ENCODE results near the gene UHRF2. TPM values are rescaled to one million over a fixed set of nuclear protein-coding genes. Genes with fewer than 3 reads are reported as not detected.
"Not testable (repeated sequence)": the region's sequence is repeated elsewhere in the genome, so short reads cannot be mapped to it uniquely, and the experiment has no call there.

UHRF2 gene
- polyA plus RNA-seq, 3 donors = 58.6 to 77.6 (median 70.7) TPM

DNA sequence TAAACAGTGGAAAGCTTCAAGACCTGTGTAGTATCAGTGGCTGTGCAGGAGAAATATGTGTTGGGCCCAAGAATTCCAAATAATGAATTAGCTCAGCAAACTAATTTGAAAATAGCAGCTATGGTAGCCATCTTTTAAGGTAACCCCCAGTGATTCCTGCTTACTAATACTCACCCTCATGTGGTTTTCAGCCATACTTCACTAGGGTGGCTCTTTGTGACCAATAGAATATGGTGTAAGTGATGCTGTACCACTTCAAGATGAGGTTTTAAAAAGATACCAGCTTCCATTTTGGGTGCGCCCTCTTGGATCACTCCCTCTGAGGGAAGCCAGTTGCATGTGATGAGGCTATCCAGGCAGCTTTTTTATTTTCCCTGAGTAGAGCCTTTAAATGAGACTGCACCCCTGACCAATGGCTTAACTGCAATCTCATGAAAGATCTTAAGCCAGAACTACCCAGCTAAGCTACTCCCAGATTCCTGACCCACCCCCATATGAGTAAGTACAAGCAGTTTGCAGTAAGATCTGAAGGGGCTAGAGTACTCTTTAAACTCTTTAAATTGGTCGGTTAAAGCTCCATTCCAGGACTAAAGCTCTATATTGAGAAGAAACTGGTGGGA lies 58.3 kb downstream of the UHRF2 start:
- DNase-seq = no peak

DNA sequence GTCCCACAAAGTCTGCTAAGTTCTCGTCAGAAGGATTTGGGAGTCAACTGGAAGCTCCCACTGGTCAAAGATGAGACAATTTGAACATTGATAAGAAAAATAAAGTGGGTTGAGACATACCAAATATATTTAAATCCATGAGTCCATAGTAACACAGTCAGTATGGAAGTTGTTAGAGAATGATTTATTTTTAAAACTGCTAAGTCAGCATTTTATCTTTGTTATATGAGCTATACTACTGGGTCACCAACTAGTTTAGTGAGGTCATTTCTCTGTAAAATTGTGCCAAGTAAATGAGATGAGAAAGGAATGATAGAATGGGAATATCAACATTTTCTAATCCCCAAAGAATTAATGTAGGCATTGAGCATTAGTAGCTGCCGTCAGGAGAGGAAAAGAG lies 60.2 kb downstream of the UHRF2 start:
- DNase-seq = no peak

DNA sequence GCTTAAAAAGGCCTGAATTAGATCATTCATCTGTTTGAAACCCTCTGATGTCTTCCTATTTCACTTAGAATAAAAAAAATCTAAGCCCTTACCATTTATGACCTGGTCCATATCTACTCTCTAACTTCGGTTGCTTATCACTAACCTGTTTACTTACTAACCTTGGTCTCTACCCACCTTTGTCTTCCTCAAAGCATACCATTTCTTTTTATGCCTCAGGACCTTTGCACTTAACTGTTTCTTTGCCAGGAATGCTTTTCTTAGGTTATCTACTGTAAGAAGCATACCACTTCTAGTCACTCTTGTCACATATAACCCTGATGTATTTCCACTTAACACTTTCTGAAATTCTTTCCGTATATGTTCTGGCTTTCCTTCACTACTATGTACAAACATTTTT lies 67.0 kb downstream of the UHRF2 start:
- DNase-seq = no peak

GRCh38 chr9:6484210-6484609 lies 71.2 kb downstream of the UHRF2 start:
- DNase-seq = no peak

DNA sequence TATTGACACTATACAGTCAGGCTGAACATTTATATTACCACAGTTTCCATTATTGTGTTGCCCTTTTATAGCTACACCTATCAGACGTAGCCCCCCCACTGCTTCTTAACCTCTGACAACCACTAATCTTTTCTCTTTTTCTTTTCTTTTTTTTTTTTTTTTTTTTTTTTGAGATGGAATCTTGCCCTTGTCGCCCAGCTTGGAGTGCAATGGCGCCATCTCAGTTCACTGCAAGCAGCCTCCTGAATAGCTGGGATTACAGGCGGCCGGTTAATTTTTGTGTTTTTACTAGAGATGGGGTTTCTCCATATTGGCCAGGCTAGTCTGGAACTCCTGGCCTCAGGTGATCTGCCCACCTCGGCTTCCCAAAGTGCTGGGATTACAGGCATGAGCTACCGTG lies 75.4 kb downstream of the UHRF2 start:
- DNase-seq = no peak

- DNase-seq = no peak
Observed at GRCh38 chr9:6489099-6489498, 76.1 kb downstream of the UHRF2 start.

DNA sequence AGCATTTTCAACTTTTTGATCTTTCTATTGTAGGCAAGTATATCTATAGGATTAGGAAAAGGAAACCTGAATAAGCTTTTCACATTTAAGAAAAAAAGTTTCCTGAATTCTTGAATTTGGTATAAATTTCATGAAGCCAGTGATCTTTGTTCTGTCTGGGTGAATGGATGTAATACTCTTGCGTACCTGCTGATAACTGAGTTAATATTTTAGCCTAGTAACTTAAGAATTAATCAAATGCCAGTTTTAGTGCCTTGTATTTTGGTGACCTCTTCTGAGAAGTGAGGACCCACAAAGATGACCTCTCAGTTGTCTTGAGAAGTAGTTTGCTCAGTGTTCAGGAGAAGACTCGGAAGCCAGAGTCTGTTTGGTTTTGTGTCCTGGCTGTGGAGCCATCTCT lies 77.9 kb downstream of the UHRF2 start:
- DNase-seq = no peak

GRCh38 chr9:6495466-6495865 lies 82.5 kb downstream of the UHRF2 start:
- DNase-seq = no peak

GRCh38 chr9:6498982-6499381 lies 86.0 kb downstream of the UHRF2 start:
- no peak for DNase-seq

- no peak for DNase-seq
Observed at GRCh38 chr9:6501526-6502210, 88.7 kb downstream of the UHRF2 start.

DNA sequence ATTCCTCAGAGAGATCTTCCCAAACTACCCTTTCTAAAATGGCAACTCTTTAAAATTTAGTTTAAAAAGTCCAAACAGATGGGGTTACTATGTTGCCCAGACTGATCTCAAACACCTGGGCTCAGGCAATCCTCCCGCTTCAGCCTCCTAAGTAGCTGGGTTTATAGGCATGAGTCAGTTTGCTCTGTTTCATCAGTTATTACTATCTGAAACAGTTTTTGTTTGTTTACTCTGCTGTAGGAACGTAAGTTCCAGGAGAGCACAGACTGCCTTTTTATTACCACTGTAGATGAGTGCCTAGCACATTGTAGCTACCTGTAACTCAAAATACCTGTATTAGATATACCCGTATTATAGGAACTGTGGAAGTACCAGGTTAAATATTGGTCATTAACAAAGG lies 89.4 kb downstream of the UHRF2 start:
- DNase-seq = no peak

DNA sequence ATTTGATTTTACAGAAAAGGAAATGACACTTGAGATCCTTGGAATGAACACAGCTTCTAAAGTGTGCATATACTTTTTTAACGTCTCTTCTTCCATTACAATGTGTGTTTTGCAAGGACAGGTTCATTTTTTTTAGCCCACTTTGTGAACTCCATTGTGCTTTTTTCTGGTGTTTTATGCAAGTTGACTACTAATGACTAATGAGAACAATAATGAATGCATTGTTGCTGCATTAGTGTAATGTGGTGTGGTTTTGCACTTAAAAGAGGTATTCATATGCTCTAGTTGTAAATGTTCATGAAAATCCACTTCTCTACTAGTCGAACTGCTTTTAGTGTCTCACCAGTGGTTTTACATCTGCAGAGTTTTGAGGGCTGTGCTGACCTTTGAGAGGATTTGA lies 93.6 kb downstream of the UHRF2 start:
- DNase-seq = no peak

- no peak for DNase-seq
Observed at GRCh38 chr9:6512085-6512657, 99.2 kb downstream of the UHRF2 start.

DNA sequence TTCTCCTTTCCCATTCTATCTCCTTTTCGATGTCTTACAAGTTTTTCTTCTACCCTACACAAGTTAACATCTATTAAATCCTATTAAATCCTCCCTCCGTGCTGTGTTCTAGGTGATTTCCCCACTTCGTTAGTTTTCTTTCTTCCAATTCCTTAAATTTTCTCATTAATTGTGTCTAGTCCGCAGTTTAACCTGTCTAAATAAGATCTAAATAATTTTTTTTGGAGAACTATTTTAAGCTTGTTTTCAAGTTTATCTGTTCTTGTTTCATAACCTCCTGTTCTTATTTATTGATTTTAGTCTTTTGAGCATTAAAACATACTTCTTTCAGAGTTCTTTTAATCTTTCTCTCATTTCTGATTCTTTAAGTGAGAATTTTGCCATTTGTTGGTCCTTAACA lies 109.3 kb downstream of the UHRF2 start:
- DNase-seq = no peak

GRCh38 chr9:6525326-6526045 lies 112.5 kb downstream of the UHRF2 start:
- DNase-seq = no peak

GRCh38 chr9:6535594-6535993 lies 122.6 kb downstream of the UHRF2 start:
- no peak for DNase-seq

GRCh38 chr9:6538666-6539071 lies 125.7 kb downstream of the UHRF2 start:
- no peak for DNase-seq

- DNase-seq = not testable (repeated sequence)
Observed at GRCh38 chr9:6542617-6543016, 129.6 kb downstream of the UHRF2 start.

DNA sequence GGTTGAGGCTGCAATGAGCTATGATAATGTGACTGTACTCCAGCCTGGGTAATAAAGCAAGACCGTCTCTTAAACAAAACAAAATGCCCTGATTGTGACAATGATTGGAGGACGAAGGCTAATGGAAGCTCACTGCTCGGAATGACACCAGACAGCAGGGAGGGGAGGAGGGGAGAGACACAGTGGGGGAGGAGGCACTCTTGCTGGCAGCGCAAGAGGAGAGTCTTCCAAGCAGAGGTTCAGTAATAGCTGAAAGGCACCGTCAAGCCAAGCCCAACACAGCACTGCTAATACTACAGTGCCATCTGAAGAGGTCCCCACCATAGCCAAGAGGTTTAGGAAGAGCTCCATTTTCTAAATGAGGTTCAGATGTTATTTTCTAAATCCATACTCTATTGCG lies 130.2 kb downstream of the UHRF2 start:
- no peak for DNase-seq

- DNase-seq = no peak
Observed at GRCh38 chr9:6545017-6545691, 132.2 kb downstream of the UHRF2 start.

- DNase-seq = no peak
Observed at GRCh38 chr9:6549106-6549800, 136.3 kb downstream of the UHRF2 start.

DNA sequence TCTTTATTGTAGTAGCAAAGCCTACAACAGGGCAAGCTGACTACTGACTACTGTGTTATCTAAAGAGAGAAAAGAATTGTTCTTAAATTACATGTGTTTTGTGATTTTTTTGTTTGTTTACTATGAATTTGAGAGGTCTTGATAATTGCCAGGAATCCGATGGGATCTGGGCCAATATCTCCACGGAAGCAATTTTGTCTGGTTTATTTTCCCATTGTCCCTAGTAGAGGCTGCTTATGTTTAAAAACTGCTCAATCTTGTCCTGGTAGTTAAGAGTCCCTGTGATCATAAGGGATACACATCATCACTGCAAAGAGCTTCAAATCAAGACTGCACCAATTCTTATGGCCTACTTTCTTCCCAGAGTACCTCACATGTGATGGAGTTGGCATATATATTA lies 138.1 kb downstream of the UHRF2 start:
- DNase-seq = no peak
